ENCODE results near the gene BRD7. TPM values are rescaled to one million over a fixed set of nuclear protein-coding genes. Genes with fewer than 3 reads are reported as not detected.

BRD7 gene
- total RNA-seq, 2 donors from 2014 or later = 56.9 to 63.5 TPM

DNA sequence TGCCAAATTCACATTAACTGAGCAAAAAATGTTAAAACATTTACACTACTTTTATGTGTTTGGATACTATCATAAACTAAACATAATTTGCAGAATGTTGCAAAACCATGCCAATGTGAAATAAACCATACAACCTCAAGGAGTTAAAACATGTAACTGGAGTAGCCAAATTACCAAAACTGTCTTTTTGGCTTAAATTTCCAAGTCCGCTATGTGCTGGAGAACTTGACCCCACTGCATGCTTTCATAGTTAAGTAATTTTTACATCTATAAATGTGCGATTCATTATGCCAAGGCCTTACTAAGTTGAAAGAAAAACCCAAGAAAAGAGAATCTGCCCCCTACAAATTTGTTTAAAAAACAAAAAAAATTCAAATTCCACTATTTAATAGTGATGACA lies 28.2 kb downstream of the BRD7 start:
- Histone ChIP-seq H3K9me3 (no peaks in the 10 kb centered on the region), H3K27ac (peak overlapping the region; percentile 89 to 92), H3K27me3 (replicated peaks; ENCODE audit: insufficient read depth) (no peaks in the 10 kb centered on the region), H3K4me3 (peak overlapping the region; percentile 3), H3K36me3 (peaks cover 6% of the 10 kb centered on the region), H3K4me1 (ENCODE audit: control insufficient read depth in 1 of 2, low read depth in 2 of 2) (peaks cover 18 to 61% of the 10 kb centered on the region in 2 donors)
- DNase-seq (ENCODE audit: low spot score) (no peak), ATAC-seq (ENCODE audit: insufficient number of reproducible peaks, low FRiP score, low read depth) (no peak)
- TF ChIP-seq CTCF (IDR thresholded peaks at IDR 0.05) = no peak

DNA sequence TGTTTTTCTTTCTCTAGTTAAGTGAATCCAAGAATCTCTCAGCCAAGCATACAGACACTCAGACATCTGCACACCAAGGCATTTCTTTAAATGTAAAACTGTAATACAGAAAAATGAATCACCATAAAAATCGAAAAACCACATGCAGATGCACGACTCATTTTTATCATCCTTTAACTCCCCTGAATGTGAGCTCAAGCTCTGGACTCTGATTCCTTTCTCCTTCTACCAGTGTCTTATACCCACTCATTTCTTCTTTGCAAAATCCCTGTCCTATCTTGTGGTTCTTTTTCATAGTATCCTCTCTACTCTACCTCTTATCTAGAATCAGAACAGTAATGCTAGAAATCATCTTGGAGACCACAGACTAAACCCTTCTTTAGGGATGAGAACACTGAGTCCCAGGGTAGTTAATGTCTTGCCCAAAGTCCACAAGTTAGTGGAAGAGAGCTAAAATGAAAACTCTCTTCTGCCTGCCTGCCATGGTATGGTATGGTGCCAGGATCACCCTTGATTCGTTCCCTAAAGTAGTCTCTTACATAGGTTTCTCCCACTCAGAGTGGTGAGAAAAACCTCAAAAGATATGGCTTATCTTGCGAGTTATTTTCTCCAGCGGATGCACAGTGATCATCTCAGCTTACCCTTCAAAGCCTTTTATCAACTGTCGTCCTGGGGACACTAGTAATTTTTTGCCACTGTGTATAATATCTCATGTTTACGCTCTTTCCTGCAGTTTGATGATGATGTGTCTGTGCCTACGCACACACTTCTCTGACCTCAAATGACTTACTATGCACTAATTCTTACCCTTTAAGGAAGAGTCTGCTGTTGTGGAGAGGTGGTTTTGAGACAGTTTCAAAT lies 30.2 kb downstream of the BRD7 start:
- H3K36me3 ChIP-seq = peaks cover 3% of the 10 kb centered on the region
- no peaks in the 10 kb centered on the region for H3K9me3 ChIP-seq
- no peak for ATAC-seq (ENCODE audit: insufficient number of reproducible peaks, low FRiP score, low read depth)
- TF ChIP-seq CTCF (IDR thresholded peaks at IDR 0.05) = no peak
- DNase-seq (ENCODE audit: low spot score) = no peak
- H3K27ac ChIP-seq = peak overlapping the region; percentile 59 to 77
- H3K27me3 ChIP-seq (replicated peaks; ENCODE audit: insufficient read depth) = no peaks in the 10 kb centered on the region
- no peak overlapping the region for H3K4me3 ChIP-seq
- H3K4me1 ChIP-seq (ENCODE audit: control insufficient read depth in 1 of 2, low read depth in 2 of 2) = peaks cover 18 to 81% of the 10 kb centered on the region in 2 donors

DNA sequence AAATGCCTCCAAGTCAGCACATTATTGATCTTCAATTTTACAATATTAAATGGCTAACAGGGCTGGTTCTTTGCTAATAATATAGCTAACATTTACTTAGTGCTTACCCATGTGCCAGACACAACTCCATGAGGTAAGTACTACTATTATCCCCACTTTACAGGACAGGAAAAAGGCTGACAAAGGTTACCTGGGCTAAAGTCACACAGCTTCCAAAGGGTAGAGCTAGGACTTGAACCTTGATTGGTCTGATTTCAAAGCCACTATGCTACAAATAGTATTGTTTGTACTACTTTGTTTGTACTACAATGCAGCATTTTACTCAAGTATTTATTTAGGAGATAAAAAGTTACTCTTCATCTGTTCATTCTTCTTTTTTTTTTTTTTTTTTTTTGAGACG lies 31.9 kb downstream of the BRD7 start:
- H3K27ac ChIP-seq = peak overlapping the region; percentile 59 to 77
- H3K27me3 ChIP-seq (replicated peaks; ENCODE audit: insufficient read depth) = no peaks in the 10 kb centered on the region
- ATAC-seq (ENCODE audit: insufficient number of reproducible peaks, low FRiP score, low read depth) = no peak
- H3K4me3 ChIP-seq = no peak overlapping the region
- H3K9me3 ChIP-seq = no peaks in the 10 kb centered on the region
- H3K36me3 ChIP-seq = no peaks in the 10 kb centered on the region
- H3K4me1 ChIP-seq (ENCODE audit: control insufficient read depth in 1 of 2, low read depth in 2 of 2) = peaks cover 24 to 90% of the 10 kb centered on the region in 2 donors
- TF ChIP-seq CTCF (IDR thresholded peaks at IDR 0.05) = no peak
- no peak for DNase-seq (ENCODE audit: low spot score)

DNA sequence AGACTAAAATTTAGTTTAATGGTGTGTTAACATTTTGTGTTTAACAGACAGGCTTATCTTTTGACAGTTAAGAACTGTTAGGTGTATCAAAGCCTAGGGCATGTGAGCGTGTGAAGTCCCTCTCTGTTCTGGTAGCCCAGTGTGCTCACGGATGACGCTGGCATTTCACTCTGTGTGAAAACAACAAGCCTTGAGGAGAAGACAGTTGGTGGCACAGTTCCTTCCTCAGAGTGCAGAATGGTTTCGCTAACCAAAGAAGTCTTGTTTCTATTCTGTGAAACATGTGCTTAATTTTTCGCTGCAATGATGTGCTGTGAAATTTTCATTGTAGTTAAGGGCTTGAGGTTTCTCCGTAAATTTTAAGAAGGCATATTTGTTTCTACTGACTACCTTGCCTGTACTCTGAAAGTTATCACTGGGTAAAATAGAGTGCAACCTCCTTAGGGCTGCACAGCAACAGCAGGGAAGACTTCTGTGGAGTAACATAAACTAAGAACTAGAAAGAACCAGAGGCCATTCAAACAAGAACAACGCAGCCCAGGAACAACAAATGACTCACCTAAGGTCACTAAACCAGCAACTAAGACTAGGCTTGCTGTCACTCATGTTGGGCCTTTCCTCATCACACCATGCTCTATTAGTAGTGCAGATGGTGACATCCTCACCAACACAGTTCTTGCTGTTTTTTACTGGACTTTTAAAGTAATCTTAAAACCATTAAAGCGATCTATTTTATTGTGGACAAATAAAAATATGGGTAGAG lies 33.4 kb downstream of the BRD7 start:
- Histone ChIP-seq H3K27me3 (replicated peaks; ENCODE audit: insufficient read depth) (no peaks in the 10 kb centered on the region), H3K4me3 (no peak overlapping the region), H3K9me3 (no peaks in the 10 kb centered on the region), H3K27ac (peak overlapping the region; percentile 26 to 77), H3K36me3 (no peaks in the 10 kb centered on the region), H3K4me1 (ENCODE audit: control insufficient read depth in 1 of 2, low read depth in 2 of 2) (peaks cover 18 to 87% of the 10 kb centered on the region in 2 donors)
- ATAC-seq (ENCODE audit: insufficient number of reproducible peaks, low FRiP score, low read depth) (no peak), DNase-seq (ENCODE audit: low spot score) (no peak)
- no peak for TF ChIP-seq CTCF (IDR thresholded peaks at IDR 0.05)
